Activated CD4-positive, alpha-beta T cell treated with anti-CD3 and anti-CD28 coated beads, Interleukin-2, amount 10 ng/mL, durations not matched to agents 24 days and 14 days (primary cell): ENCODE results near the gene MYOZ3. TPM values are rescaled to one million over a fixed set of nuclear protein-coding genes. Genes with fewer than 3 reads are reported as not detected.

ENCODE experiments used
- DNase-seq: peaks from one replicate; pipeline ENCODE4 v3.0.0; 2022
- H3K27ac Mint-ChIP-seq: one replicate; pipeline ENCODE4 v1.8.0; 2022; ENCODE audit warnings: mild to moderate bottlenecking, mixed read lengths
- H3K27me3 Mint-ChIP-seq: one replicate; pipeline ENCODE4 v1.8.0; 2022; ENCODE audit warnings: mixed read lengths
- H3K36me3 Mint-ChIP-seq: one replicate; pipeline ENCODE4 v1.8.0; 2022; ENCODE audit warnings: low read depth, mild to moderate bottlenecking, mixed read lengths
- H3K4me1 Mint-ChIP-seq: one replicate; pipeline ENCODE4 v1.8.0; 2021; ENCODE audit warnings: mixed read lengths
- H3K4me3 Mint-ChIP-seq: one replicate; pipeline ENCODE4 v1.8.0; 2022; ENCODE audit warnings: mild to moderate bottlenecking, moderate library complexity, mixed read lengths
- H3K9me3 Mint-ChIP-seq: one replicate; pipeline ENCODE4 v1.8.0; 2021; ENCODE audit warnings: mixed read lengths
- intact Hi-C: fragments of 100-400 bp; cut with micrococcal nuclease; formaldehyde crosslinking; loops from one replicate; pipeline ENCODE4 v1.15.1; 2023
- total RNA-seq: library from RNA; stranded (reverse); gene quantifications from 2 replicates; pipeline ENCODE4 v1.2.3, GENCODE V29; 2022

The MYOZ3 gene
- total RNA-seq, 1 donor from 2014 or later, result 0.07 TPM

GRCh38 chr5:150655221-150655620, 5.8 kb upstream of the MYOZ3 start:
- H3K9me3 Mint-ChIP-seq, result no peaks in the 10 kb centered on the region
- H3K36me3 Mint-ChIP-seq, result no peaks in the 10 kb centered on the region
- intact Hi-C loops, result loop anchor here (5.0 kb wide), 2 partner anchors 192 to 198 kb away; partner anchors contain the start of gene IRGM
- no peak overlapping the region for H3K27ac Mint-ChIP-seq
- peaks cover 21% of the 10 kb centered on the region for H3K27me3 Mint-ChIP-seq
- DNase-seq, result no peak
- peaks cover 10% of the 10 kb centered on the region for H3K4me1 Mint-ChIP-seq
- no peak overlapping the region for H3K4me3 Mint-ChIP-seq

GRCh38 chr5:150656191-150657132, 4.6 kb upstream of the MYOZ3 start:
- H3K36me3 Mint-ChIP-seq, result no peaks in the 10 kb centered on the region
- peak; percentile 95 for DNase-seq
- H3K9me3 Mint-ChIP-seq, result no peaks in the 10 kb centered on the region
- H3K4me3 Mint-ChIP-seq, result peak overlapping the region; percentile 80
- peak overlapping the region; percentile 68 for H3K27ac Mint-ChIP-seq
- intact Hi-C loops, result loop anchor here (1.0 to 5.0 kb wide), 3 partner anchors 95 to 199 kb away; partner anchors contain the start of gene IRGM
- H3K27me3 Mint-ChIP-seq, result peaks cover 24% of the 10 kb centered on the region
- H3K4me1 Mint-ChIP-seq, result peaks cover 10% of the 10 kb centered on the region

- intact Hi-C loops, result loop anchor here (5.0 kb wide), 2 partner anchors 189 to 201 kb away; partner anchors contain the start of gene IRGM
- Mint-ChIP-seq H3K4me1 (peaks cover 10% of the 10 kb centered on the region), H3K4me3 (no peak overlapping the region), H3K36me3 (no peaks in the 10 kb centered on the region), H3K27ac (no peak overlapping the region), H3K27me3 (peaks cover 30% of the 10 kb centered on the region), H3K9me3 (no peaks in the 10 kb centered on the region)
- no peak for DNase-seq
Measured at GRCh38 chr5:150658121-150658520, 2.9 kb upstream of the MYOZ3 start.

GRCh38 chr5:150658699-150659265, 2.3 kb upstream of the MYOZ3 start:
- no peak overlapping the region for H3K4me3 Mint-ChIP-seq
- no peak for DNase-seq
- no peaks in the 10 kb centered on the region for H3K36me3 Mint-ChIP-seq
- H3K9me3 Mint-ChIP-seq, result no peaks in the 10 kb centered on the region
- H3K27me3 Mint-ChIP-seq, result peaks cover 32% of the 10 kb centered on the region
- H3K27ac Mint-ChIP-seq, result no peak overlapping the region
- intact Hi-C loops, result loop anchor here (5.0 kb wide), 2 partner anchors 189 to 201 kb away; partner anchors contain the start of gene IRGM
- peaks cover 10% of the 10 kb centered on the region for H3K4me1 Mint-ChIP-seq

- Mint-ChIP-seq H3K36me3 (no peaks in the 10 kb centered on the region), H3K27me3 (peaks cover 30% of the 10 kb centered on the region), H3K4me3 (no peak overlapping the region), H3K4me1 (peaks cover 10% of the 10 kb centered on the region), H3K9me3 (no peaks in the 10 kb centered on the region), H3K27ac (no peak overlapping the region)
- DNase-seq, result no peak
- intact Hi-C loops, result loop anchor here (5.0 kb wide), 2 partner anchors 188 to 202 kb away; partner anchors contain the start of gene IRGM
Measured at GRCh38 chr5:150659360-150660107, 1.5 kb upstream of the MYOZ3 start.

- intact Hi-C loops, result no loop called here
Measured at GRCh38 chr5:150660108-150660831, 781 bp upstream of the MYOZ3 start.

GRCh38 chr5:150661821-150662596, 958 bp downstream of the MYOZ3 start:
- Mint-ChIP-seq H3K4me3 (no peak overlapping the region), H3K27me3 (peaks cover 29% of the 10 kb centered on the region), H3K9me3 (no peaks in the 10 kb centered on the region), H3K27ac (no peak overlapping the region), H3K36me3 (no peaks in the 10 kb centered on the region), H3K4me1 (peaks cover 6% of the 10 kb centered on the region)
- intact Hi-C loops, result no loop called here
- no peak for DNase-seq

More at GRCh38 chr5:150660108-150660831, 781 bp upstream of the MYOZ3 start:
- Mint-ChIP-seq H3K36me3 (no peaks in the 10 kb centered on the region), H3K27me3 (peaks cover 30% of the 10 kb centered on the region), H3K27ac (no peak overlapping the region), H3K9me3 (no peaks in the 10 kb centered on the region), H3K4me3 (no peak overlapping the region), H3K4me1 (peaks cover 10% of the 10 kb centered on the region)
- no peak for DNase-seq

GRCh38 chr5:150662731-150663516, 1.9 kb downstream of the MYOZ3 start:
- no peaks in the 10 kb centered on the region for H3K9me3 Mint-ChIP-seq
- no peak overlapping the region for H3K27ac Mint-ChIP-seq
- H3K27me3 Mint-ChIP-seq, result peaks cover 21% of the 10 kb centered on the region
- H3K4me1 Mint-ChIP-seq, result no peaks in the 10 kb centered on the region
- H3K4me3 Mint-ChIP-seq, result no peak overlapping the region
- H3K36me3 Mint-ChIP-seq, result no peaks in the 10 kb centered on the region
- intact Hi-C loops, result no loop called here
- DNase-seq, result no peak

- H3K4me3 Mint-ChIP-seq, result no peak overlapping the region
- no peak overlapping the region for H3K27ac Mint-ChIP-seq
- peaks cover 21% of the 10 kb centered on the region for H3K27me3 Mint-ChIP-seq
- intact Hi-C loops, result no loop called here
- no peaks in the 10 kb centered on the region for H3K4me1 Mint-ChIP-seq
- no peak for DNase-seq
- no peaks in the 10 kb centered on the region for H3K36me3 Mint-ChIP-seq
- no peaks in the 10 kb centered on the region for H3K9me3 Mint-ChIP-seq
Measured at GRCh38 chr5:150663936-150664335, 2.9 kb downstream of the MYOZ3 start.

GRCh38 chr5:150665044-150665443, 4.0 kb downstream of the MYOZ3 start:
- no peak for DNase-seq
- Mint-ChIP-seq H3K9me3 (no peaks in the 10 kb centered on the region), H3K4me3 (no peak overlapping the region), H3K27me3 (peaks cover 24% of the 10 kb centered on the region), H3K4me1 (no peaks in the 10 kb centered on the region), H3K27ac (no peak overlapping the region), H3K36me3 (no peaks in the 10 kb centered on the region)
- intact Hi-C loops, result no loop called here

- DNase-seq, result no peak
- intact Hi-C loops, result no loop called here
- H3K36me3 Mint-ChIP-seq, result no peaks in the 10 kb centered on the region
- H3K9me3 Mint-ChIP-seq, result no peaks in the 10 kb centered on the region
- no peak overlapping the region for H3K27ac Mint-ChIP-seq
- peaks cover 3% of the 10 kb centered on the region for H3K4me1 Mint-ChIP-seq
- H3K27me3 Mint-ChIP-seq, result peaks cover 25% of the 10 kb centered on the region
- peak overlapping the region; percentile 58 for H3K4me3 Mint-ChIP-seq
Measured at GRCh38 chr5:150670275-150670947, 9.4 kb downstream of the MYOZ3 start.

- intact Hi-C loops, result no loop called here
- Mint-ChIP-seq H3K36me3 (no peaks in the 10 kb centered on the region), H3K27me3 (peaks cover 25% of the 10 kb centered on the region), H3K4me3 (peak overlapping the region; percentile 58), H3K27ac (no peak overlapping the region), H3K4me1 (peaks cover 3% of the 10 kb centered on the region), H3K9me3 (no peaks in the 10 kb centered on the region)
- DNase-seq, result no peak
Measured at GRCh38 chr5:150670948-150671310, 9.9 kb downstream of the MYOZ3 start.
